ENCODE data around the gene BMPER.

The BMPER gene

GRCh38 chr7:33979300-33979806, 74.0 kb downstream of the BMPER start:
- DNase-seq (ENCODE audit: low read depth), result no peak
- TF ChIP-seq CTCF (conservative IDR thresholded peaks at IDR 0.05; ENCODE audit: low read depth, low read length), result no peak
- no peak overlapping the region for H3K4me3 ChIP-seq (ENCODE audit: low read length)

- no peak for DNase-seq (ENCODE audit: low read depth)
- H3K4me3 ChIP-seq (ENCODE audit: low read length), result no peak overlapping the region
- no peak for TF ChIP-seq CTCF (conservative IDR thresholded peaks at IDR 0.05; ENCODE audit: low read depth, low read length)
These were observed 74.5 kb downstream of the BMPER start for GRCh38 chr7:33979807-33980355.

- TF ChIP-seq CTCF (conservative IDR thresholded peaks at IDR 0.05; ENCODE audit: low read depth, low read length), result no peak
- no peak for DNase-seq (ENCODE audit: low read depth)
- no peak overlapping the region for H3K4me3 ChIP-seq (ENCODE audit: low read length)
These were observed 75.9 kb downstream of the BMPER start for GRCh38 chr7:33981226-33981625.

GRCh38 chr7:33981671-33982424, 76.5 kb downstream of the BMPER start:
- H3K4me3 ChIP-seq (ENCODE audit: low read length), result no peak overlapping the region
- no peak for DNase-seq (ENCODE audit: low read depth)
- TF ChIP-seq CTCF (conservative IDR thresholded peaks at IDR 0.05; ENCODE audit: low read depth, low read length), result no peak

GRCh38 chr7:33982425-33982786, 77.1 kb downstream of the BMPER start:
- no peak for DNase-seq (ENCODE audit: low read depth)
- no peak overlapping the region for H3K4me3 ChIP-seq (ENCODE audit: low read length)
- peak; percentile 46 for TF ChIP-seq CTCF (conservative IDR thresholded peaks at IDR 0.05; ENCODE audit: low read depth, low read length)

GRCh38 chr7:33986451-33986850, 81.1 kb downstream of the BMPER start:
- TF ChIP-seq CTCF (conservative IDR thresholded peaks at IDR 0.05; ENCODE audit: low read depth, low read length), result no peak
- DNase-seq (ENCODE audit: low read depth), result no peak
- H3K4me3 ChIP-seq (ENCODE audit: low read length), result no peak overlapping the region

All from retinal pigment epithelial cell (primary cell).